Pulmonary artery endothelial cell (primary cell): ENCODE data around the gene MUCL1. TPM values are rescaled to one million over a fixed set of nuclear protein-coding genes. Genes with fewer than 3 reads are reported as not detected.

Experiments
- DNase-seq: peaks from one replicate; pipeline ENCODE4 v3.0.0-alpha.2; 2011; ENCODE audit warnings: low read depth, low spot score
- total RNA-seq: library from RNA; depleted of rRNA; stranded (reverse); fragments of >200 nt; gene quantifications from 2 replicates; pipeline ENCODE4 v1.2.3, GENCODE V29; 2014

Gene MUCL1
- total RNA-seq, 1 donor from 2014 or later, result not detected

DNA sequence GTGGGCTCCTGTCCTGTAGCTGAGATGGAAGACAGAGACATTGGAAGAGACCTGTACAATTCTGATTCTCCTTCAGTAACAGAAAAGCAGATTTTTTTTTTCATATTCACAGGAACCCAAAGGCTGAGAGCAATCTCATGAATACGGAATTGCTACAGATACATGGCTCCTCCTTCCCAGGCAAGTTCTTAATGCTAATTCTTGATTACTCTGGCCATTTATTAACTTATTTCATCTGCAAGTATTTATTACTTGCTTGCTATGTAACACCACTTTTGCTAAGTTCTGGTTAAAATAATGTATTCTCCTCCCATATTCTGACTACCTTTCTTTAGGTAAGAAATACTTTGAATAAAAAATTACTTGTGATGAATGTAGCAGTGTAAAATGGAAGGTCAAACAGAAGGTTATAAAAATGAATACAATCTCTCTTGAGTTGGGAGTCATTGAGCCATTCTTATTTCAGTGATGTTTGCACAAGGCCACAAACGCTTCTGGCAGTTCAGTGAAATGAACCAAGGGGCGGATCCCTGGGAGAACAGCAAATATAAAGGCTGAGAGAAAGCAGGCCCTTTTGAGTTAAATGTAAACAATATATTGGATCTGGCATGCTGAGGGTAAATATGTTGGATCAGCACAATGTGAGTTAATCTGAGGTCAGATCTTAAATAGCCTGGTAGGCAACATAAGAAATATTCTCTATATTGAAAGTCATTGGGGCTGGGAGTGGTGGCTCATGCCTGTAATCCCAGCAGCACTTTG, 37.6 kb downstream of the MUCL1 start:
- no peak for DNase-seq

Other genes with a start within 250 kb of the MUCL1 start
- not detected in 2 replicates for gene LACRT, start 219.6 kb upstream of the MUCL1 start, total RNA-seq
- gene DCD, start 206.2 kb upstream of the MUCL1 start, total RNA-seq, result not detected in 2 replicates
- gene TESPA1, start 130.2 kb downstream of the MUCL1 start, total RNA-seq, result not detected in 2 replicates
- not detected in 2 replicates for gene NEUROD4, start 165.5 kb downstream of the MUCL1 start, total RNA-seq